ENCODE data around the gene HIVEP2. TPM values are rescaled to one million over a fixed set of nuclear protein-coding genes. Genes with fewer than 3 reads are reported as not detected.
A peak's percentile ranks its signal among the peaks of the same experiment; 100 is the strongest.

HIVEP2 gene
- total and polyA plus RNA-seq, 2 experiments from 2014 or later = 8.3 to 21.0 TPM

- WGBS, 2 experiments (ENCODE audit: low coverage in 1 of 2, low lambda C conversion rate in 2 of 2, missing lambda C conversion rate in 2 of 2) = 74 to 77% methylated on average over 3 of the region's 3 CpGs
- no peak overlapping the region for H2AFZ ChIP-seq
- in situ Hi-C loops (cut with MboI) = no loop called here
- no peaks in the 10 kb centered on the region for H4K20me1 ChIP-seq (ENCODE audit: insufficient read depth)
- H3K36me3 ChIP-seq (ENCODE audit: low read depth) = no peaks in the 10 kb centered on the region
- no peaks in the 10 kb centered on the region for H3K9me3 ChIP-seq (ENCODE audit: low read depth)
- peak; percentile 67 for DNase-seq
- no peaks in the 10 kb centered on the region for H3K9me2 ChIP-seq (ENCODE audit: insufficient read depth)
- TF ChIP-seq EZH2 (IDR thresholded peaks at IDR 0.05; ENCODE audit: insufficient read depth, poor library complexity, severe bottlenecking) (no peak), EZH2phosphoT487 (IDR thresholded peaks at IDR 0.05; ENCODE audit: insufficient read depth, low read depth) (no peak)
- H3K9ac ChIP-seq = no peak overlapping the region
- H3K4me1 ChIP-seq (ENCODE audit: insufficient read depth) = peaks cover 17% of the 10 kb centered on the region
- H3K27me3 ChIP-seq (replicated peaks; ENCODE audit: insufficient read depth) = no peaks in the 10 kb centered on the region
- peak overlapping the region; percentile 14 for H3K27ac ChIP-seq
- no peak overlapping the region for H3K4me3 ChIP-seq
- H3F3A ChIP-seq (ENCODE audit: insufficient read depth) = no peaks in the 10 kb centered on the region
- no peaks in the 10 kb centered on the region for H3K79me2 ChIP-seq (ENCODE audit: insufficient read depth)
- no peak overlapping the region for H3K4me2 ChIP-seq (ENCODE audit: unreplicated experiment)
Measured at GRCh38 chr6:142737368-142738034, 207.5 kb downstream of the HIVEP2 start.

GRCh38 chr6:142735204-142735603, 209.8 kb downstream of the HIVEP2 start:
- Histone ChIP-seq H3K4me2 (ENCODE audit: unreplicated experiment) (no peak overlapping the region), H3K27me3 (replicated peaks; ENCODE audit: insufficient read depth) (no peaks in the 10 kb centered on the region)

GRCh38 chr6:142732790-142733189, 212.2 kb downstream of the HIVEP2 start:
- in situ Hi-C loops (cut with MboI) = no loop called here
- Histone ChIP-seq H3F3A (ENCODE audit: insufficient read depth) (0 out of 2 replicates have a peak, but pooled peaks cover 8% of the 10 kb centered on the region), H3K4me2 (ENCODE audit: unreplicated experiment) (no peak overlapping the region), H3K27me3 (replicated peaks; ENCODE audit: insufficient read depth) (no peaks in the 10 kb centered on the region), H3K4me3 (no peak overlapping the region), H3K27ac (no peak overlapping the region), H3K79me2 (ENCODE audit: insufficient read depth) (no peaks in the 10 kb centered on the region), H3K9me3 (ENCODE audit: low read depth) (no peaks in the 10 kb centered on the region), H3K4me1 (ENCODE audit: insufficient read depth) (peaks cover 12% of the 10 kb centered on the region), H2AFZ (no peak overlapping the region), H3K9me2 (ENCODE audit: insufficient read depth) (no peaks in the 10 kb centered on the region), H3K9ac (no peak overlapping the region), H3K36me3 (ENCODE audit: low read depth) (no peaks in the 10 kb centered on the region), H4K20me1 (ENCODE audit: insufficient read depth) (no peaks in the 10 kb centered on the region)
- TF ChIP-seq EZH2phosphoT487 (IDR thresholded peaks at IDR 0.05; ENCODE audit: insufficient read depth, low read depth) = no peak
- no peak for DNase-seq

More at GRCh38 chr6:142735204-142735603, 209.8 kb downstream of the HIVEP2 start:
- TF ChIP-seq EZH2phosphoT487 (IDR thresholded peaks at IDR 0.05; ENCODE audit: insufficient read depth, low read depth) (no peak), EZH2 (IDR thresholded peaks at IDR 0.05; ENCODE audit: insufficient read depth, poor library complexity, severe bottlenecking) (no peak)
- no peak overlapping the region for H3K27ac ChIP-seq
- in situ Hi-C loops (cut with MboI) = no loop called here
- H3K4me1 ChIP-seq (ENCODE audit: insufficient read depth) = peaks cover 8% of the 10 kb centered on the region; the same call in 1 of the 2 replicates
- H3K36me3 ChIP-seq (ENCODE audit: low read depth) = no peaks in the 10 kb centered on the region
- H3F3A ChIP-seq (ENCODE audit: insufficient read depth) = no peaks in the 10 kb centered on the region
- H3K9me2 ChIP-seq (ENCODE audit: insufficient read depth) = no peaks in the 10 kb centered on the region
- H2AFZ ChIP-seq = no peak overlapping the region
- 46 to 50% methylated on average over 4 of the region's 4 CpGs for WGBS, 2 experiments (ENCODE audit: low coverage in 1 of 2, low lambda C conversion rate in 2 of 2, missing lambda C conversion rate in 2 of 2)
- H3K9ac ChIP-seq = no peak overlapping the region
- H3K79me2 ChIP-seq (ENCODE audit: insufficient read depth) = no peaks in the 10 kb centered on the region
- no peak for DNase-seq
- H3K9me3 ChIP-seq (ENCODE audit: low read depth) = no peaks in the 10 kb centered on the region
- H4K20me1 ChIP-seq (ENCODE audit: insufficient read depth) = no peaks in the 10 kb centered on the region
- no peak overlapping the region for H3K4me3 ChIP-seq

- WGBS, 2 experiments (ENCODE audit: low coverage in 1 of 2, low lambda C conversion rate in 2 of 2, missing lambda C conversion rate in 2 of 2) = 82 to 86% methylated on average over 5 of the region's 5 CpGs
- Histone ChIP-seq H3K79me2 (ENCODE audit: insufficient read depth) (no peaks in the 10 kb centered on the region), H3K4me3 (no peak overlapping the region), H3K4me1 (ENCODE audit: insufficient read depth) (peaks cover 13% of the 10 kb centered on the region), H3K4me2 (ENCODE audit: unreplicated experiment) (no peak overlapping the region), H4K20me1 (ENCODE audit: insufficient read depth) (no peaks in the 10 kb centered on the region), H3F3A (ENCODE audit: insufficient read depth) (0 out of 2 replicates have a peak, but pooled peaks cover 8% of the 10 kb centered on the region), H3K36me3 (ENCODE audit: low read depth) (no peaks in the 10 kb centered on the region), H3K27me3 (replicated peaks; ENCODE audit: insufficient read depth) (no peaks in the 10 kb centered on the region), H2AFZ (no peak overlapping the region), H3K9me2 (ENCODE audit: insufficient read depth) (no peaks in the 10 kb centered on the region), H3K27ac (no peak overlapping the region), H3K9me3 (ENCODE audit: low read depth) (no peaks in the 10 kb centered on the region), H3K9ac (no peak overlapping the region)
- no peak for DNase-seq
- in situ Hi-C loops (cut with MboI) = no loop called here
- TF ChIP-seq EZH2 (IDR thresholded peaks at IDR 0.05; ENCODE audit: insufficient read depth, poor library complexity, severe bottlenecking) = no peak
Measured at GRCh38 chr6:142731611-142732010, 213.4 kb downstream of the HIVEP2 start.

- Histone ChIP-seq H3F3A (ENCODE audit: insufficient read depth) (0 out of 2 replicates have a peak, but pooled peaks cover 8% of the 10 kb centered on the region), H3K27ac (no peak overlapping the region), H3K27me3 (replicated peaks; ENCODE audit: insufficient read depth) (no peaks in the 10 kb centered on the region), H4K20me1 (ENCODE audit: insufficient read depth) (no peaks in the 10 kb centered on the region), H3K36me3 (ENCODE audit: low read depth) (no peaks in the 10 kb centered on the region), H3K79me2 (ENCODE audit: insufficient read depth) (no peaks in the 10 kb centered on the region), H2AFZ (no peak overlapping the region), H3K9me3 (ENCODE audit: low read depth) (no peaks in the 10 kb centered on the region), H3K4me2 (ENCODE audit: unreplicated experiment) (no peak overlapping the region), H3K4me1 (ENCODE audit: insufficient read depth) (peaks cover 15% of the 10 kb centered on the region), H3K4me3 (no peak overlapping the region), H3K9ac (no peak overlapping the region), H3K9me2 (ENCODE audit: insufficient read depth) (no peaks in the 10 kb centered on the region)
- in situ Hi-C loops (cut with MboI) = no loop called here
- WGBS, 2 experiments (ENCODE audit: low coverage in 1 of 2, low lambda C conversion rate in 2 of 2, missing lambda C conversion rate in 2 of 2) = 61 to 69% methylated on average over 4 of the region's 4 CpGs
- TF ChIP-seq EZH2 (IDR thresholded peaks at IDR 0.05; ENCODE audit: insufficient read depth, poor library complexity, severe bottlenecking) = no peak
- TF ChIP-seq EZH2phosphoT487 (IDR thresholded peaks at IDR 0.05; ENCODE audit: insufficient read depth, low read depth) = no peak
- DNase-seq = no peak
Measured at GRCh38 chr6:142729618-142730017, 215.4 kb downstream of the HIVEP2 start.
